Uterus (tissue), 4 donors: ENCODE measurements around the gene FASTKD2. TPM values are rescaled to one million over a fixed set of nuclear protein-coding genes. Genes with fewer than 3 reads are reported as not detected.

Source experiments
- DNase-seq, 2 donors: peaks; one replicate each; pipeline ENCODE4 v3.0.0-alpha.2; 2019 to 2020
- H3K27ac ChIP-seq, 2 donors: fragments of 200-600 bp; sonication (generic); 1 replicate in 1 of 2; 2 replicates in 1 of 2; pipeline ENCODE4 v1.5.1; 2016 to 2018
- H3K27me3 ChIP-seq, 2 donors: fragments of 200-600 bp; sonication (generic); one replicate each; pipeline ENCODE4 v1.5.1; 2018 to 2019; ENCODE audit warnings: control low read depth in 1 of 2
- H3K36me3 ChIP-seq, 2 donors: fragments of 200-600 bp; sonication (generic); one replicate each; pipeline ENCODE4 v1.5.1; 2019; ENCODE audit warnings: control low read depth in 1 of 2
- H3K4me1 ChIP-seq, 2 donors: fragments of 200-600 bp; sonication (generic); one replicate each; pipeline ENCODE4 v1.5.1; 2018 to 2019; ENCODE audit warnings: control low read depth in 1 of 2
- H3K4me3 ChIP-seq, 2 donors: fragments of 200-600 bp; sonication (generic); 1 replicate in 1 of 2; 2 replicates in 1 of 2; pipeline ENCODE4 v1.5.1; 2018 to 2019; ENCODE audit warnings: mild to moderate bottlenecking in 1 of 2
- H3K9me3 ChIP-seq, 2 donors: fragments of 200-600 bp; sonication (generic); one replicate each; pipeline ENCODE4 v1.5.1; 2019; ENCODE audit warnings: control low read depth in 1 of 2
- CTCF ChIP-seq, 4 experiments: fragments of 200-600 bp in 2 of 4; fragments of 450-650 bp in 2 of 4; sonication (generic) in 2 of 4; IDR thresholded peaks; one replicate each; pipeline ENCODE4 v1.5.1; 2016 to 2019; ENCODE audit warnings: antibody characterized with exemption in 4 of 4, mild to moderate bottlenecking in 2 of 4, moderate library complexity in 1 of 4
- POLR2A ChIP-seq, 2 donors: fragments of 450-650 bp; IDR thresholded peaks; one replicate each; pipeline ENCODE4 v1.6.1; 2016; ENCODE audit warnings: antibody characterized with exemption in 2 of 2, mild to moderate bottlenecking in 1 of 2, moderate library complexity in 1 of 2
- intact Hi-C: fragments of 100-400 bp; cut with DNase I; formaldehyde crosslinking; loops from one replicate; pipeline ENCODE4 v1.15.1; 2023; ENCODE audit warnings: low total_unique reads
- total RNA-seq, 4 donors: library from RNA; depleted of rRNA in 3 of 4; stranded (reverse); fragments of >200 nt in 3 of 4; gene quantifications; one replicate each; pipeline versions ENCODE4 v1.1.0 to v1.2.4, GENCODE V29; 2014 to 2023
- donor health status: DM: yes; HTN: yes; CAD: no.

FASTKD2 gene
- total RNA-seq, 4 donors from 2014 or later: 13.3 to 77.4 (median 39.1) TPM

GRCh38 chr2:206727287-206727686 lies 38.1 kb upstream of the FASTKD2 start:
- Histone ChIP-seq H3K9me3 (no peaks in the 10 kb centered on the region), H3K4me3 (no peak overlapping the region), H3K27me3 (no peaks in the 10 kb centered on the region), H3K27ac (no peak overlapping the region), H3K4me1 (no peaks in the 10 kb centered on the region), H3K36me3 (no peaks in the 10 kb centered on the region)
- intact Hi-C loops: no loop called here
- DNase-seq: no peak
- TF ChIP-seq CTCF (IDR thresholded peaks at IDR 0.05) (no peak), POLR2A (IDR thresholded peaks at IDR 0.05) (no peak)

- no peak for DNase-seq
- no peak for TF ChIP-seq POLR2A (IDR thresholded peaks at IDR 0.05)
- no peak for TF ChIP-seq CTCF (IDR thresholded peaks at IDR 0.05)
- Histone ChIP-seq H3K36me3 (no peaks in the 10 kb centered on the region), H3K27ac (no peak overlapping the region), H3K4me1 (no peaks in the 10 kb centered on the region), H3K9me3 (no peaks in the 10 kb centered on the region), H3K4me3 (no peak overlapping the region), H3K27me3 (no peaks in the 10 kb centered on the region)
- intact Hi-C loops: no loop called here
Measured at GRCh38 chr2:206728277-206729199, 36.9 kb upstream of the FASTKD2 start.

- Histone ChIP-seq H3K36me3 (no peaks in the 10 kb centered on the region), H3K9me3 (no peaks in the 10 kb centered on the region), H3K4me1 (no peaks in the 10 kb centered on the region), H3K27me3 (no peaks in the 10 kb centered on the region), H3K27ac (no peak overlapping the region), H3K4me3 (no peak overlapping the region)
- TF ChIP-seq POLR2A (IDR thresholded peaks at IDR 0.05) (no peak), CTCF (IDR thresholded peaks at IDR 0.05) (no peak)
- DNase-seq: no peak
- intact Hi-C loops: no loop called here
Measured at GRCh38 chr2:206733341-206733740, 32.1 kb upstream of the FASTKD2 start.

GRCh38 chr2:206736935-206737334 lies 28.5 kb upstream of the FASTKD2 start:
- no peak for DNase-seq
- Histone ChIP-seq H3K4me1 (no peaks in the 10 kb centered on the region), H3K27me3 (no peaks in the 10 kb centered on the region), H3K36me3 (no peaks in the 10 kb centered on the region), H3K9me3 (no peaks in the 10 kb centered on the region), H3K4me3 (no peak overlapping the region), H3K27ac (no peak overlapping the region)
- intact Hi-C loops: no loop called here
- TF ChIP-seq POLR2A (IDR thresholded peaks at IDR 0.05) (no peak), CTCF (IDR thresholded peaks at IDR 0.05) (no peak)

GRCh38 chr2:206739271-206739670 lies 26.1 kb upstream of the FASTKD2 start:
- no peak for TF ChIP-seq CTCF (IDR thresholded peaks at IDR 0.05)
- TF ChIP-seq POLR2A (IDR thresholded peaks at IDR 0.05): no peak
- Histone ChIP-seq H3K4me3 (no peak overlapping the region), H3K36me3 (no peaks in the 10 kb centered on the region), H3K9me3 (no peaks in the 10 kb centered on the region), H3K27me3 (no peaks in the 10 kb centered on the region), H3K4me1 (no peaks in the 10 kb centered on the region), H3K27ac (no peak overlapping the region)
- intact Hi-C loops: no loop called here
- DNase-seq: no peak
